GM21526 (cell line): Measurements from ENCODE around the gene BCL2.
A peak's percentile ranks its signal among the peaks of the same experiment; 100 is the strongest.

Experiments used
- ATAC-seq: cut with Tn5 transposase; IDR thresholded peaks from one replicate; pipeline ENCODE4 v1.9.1; 2021; ENCODE audit warnings: moderate library complexity; ENCODE audit not compliant: unreplicated experiment, low FRiP score

BCL2 gene

DNA sequence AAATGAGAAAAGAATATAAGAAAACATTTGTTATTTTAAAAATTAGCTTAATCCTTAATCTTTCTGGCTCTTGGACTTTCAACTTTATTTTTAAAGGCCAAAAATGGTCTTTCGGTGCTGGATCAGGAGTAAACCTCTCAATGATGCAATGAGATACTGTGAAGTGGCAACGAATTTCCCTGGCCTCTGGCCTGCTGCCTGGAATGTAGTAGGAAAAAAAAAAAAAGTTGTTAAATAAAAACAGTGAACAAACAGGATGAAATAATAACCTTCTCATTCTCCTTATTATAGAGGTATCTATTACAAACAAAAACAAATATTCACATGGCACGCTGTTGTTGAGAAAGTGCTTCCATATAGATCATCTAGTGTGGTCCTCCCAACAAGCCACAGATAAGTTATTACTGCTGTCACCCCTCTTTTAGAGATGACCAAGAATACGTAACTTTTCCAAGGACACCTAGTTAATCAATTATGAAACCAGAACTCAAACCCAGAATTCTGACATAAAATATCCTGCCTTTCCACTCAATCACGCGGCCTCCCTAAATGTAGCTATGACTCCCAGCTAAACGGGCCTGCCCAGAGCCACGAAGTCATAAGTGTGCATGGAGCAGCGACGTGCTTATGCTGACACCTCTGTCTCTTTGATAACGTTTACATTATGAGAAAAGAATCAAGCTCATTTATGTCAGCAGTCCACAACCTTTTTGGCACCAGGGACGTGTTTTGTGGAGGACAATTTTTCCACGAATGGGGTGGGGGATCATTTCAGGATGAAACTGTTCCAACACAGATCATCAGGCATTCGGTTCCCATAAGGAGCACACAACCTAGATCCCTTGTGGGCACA, 170.9 kb downstream of the BCL2 start:
- ATAC-seq = no peak

- no peak for ATAC-seq
These were observed 171.6 kb downstream of the BCL2 start for GRCh38 chr18:63147973-63148372.

- no peak for ATAC-seq
These were observed 172.7 kb downstream of the BCL2 start for GRCh38 chr18:63146828-63147409.

- no peak for ATAC-seq
These were observed 173.6 kb downstream of the BCL2 start for GRCh38 chr18:63145851-63146555.

- no peak for ATAC-seq
These were observed 174.3 kb downstream of the BCL2 start for GRCh38 chr18:63145166-63145850.

DNA sequence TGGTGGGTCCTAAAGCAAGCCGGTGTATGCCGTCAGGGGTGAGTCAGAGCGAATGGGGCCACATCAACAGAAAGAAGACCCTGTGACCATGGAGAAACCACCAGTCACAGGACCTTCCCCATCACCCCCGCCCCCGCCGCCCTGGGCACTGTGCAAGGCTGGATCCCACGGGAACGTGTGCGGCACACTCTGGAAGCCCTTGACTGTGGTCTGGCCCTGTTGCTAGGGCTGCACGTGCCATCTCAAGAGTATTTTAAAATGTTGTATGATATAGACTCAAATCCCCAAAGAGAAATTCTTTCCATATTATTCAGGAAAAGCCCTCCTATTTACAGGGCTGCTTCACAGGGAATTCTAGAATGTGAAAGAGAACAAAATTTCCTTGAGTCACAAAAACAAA, 174.8 kb downstream of the BCL2 start:
- no peak for ATAC-seq

GRCh38 chr18:63143330-63143771, 176.2 kb downstream of the BCL2 start:
- no peak for ATAC-seq

- ATAC-seq = no peak
These were observed 176.9 kb downstream of the BCL2 start for GRCh38 chr18:63142594-63143225.

DNA sequence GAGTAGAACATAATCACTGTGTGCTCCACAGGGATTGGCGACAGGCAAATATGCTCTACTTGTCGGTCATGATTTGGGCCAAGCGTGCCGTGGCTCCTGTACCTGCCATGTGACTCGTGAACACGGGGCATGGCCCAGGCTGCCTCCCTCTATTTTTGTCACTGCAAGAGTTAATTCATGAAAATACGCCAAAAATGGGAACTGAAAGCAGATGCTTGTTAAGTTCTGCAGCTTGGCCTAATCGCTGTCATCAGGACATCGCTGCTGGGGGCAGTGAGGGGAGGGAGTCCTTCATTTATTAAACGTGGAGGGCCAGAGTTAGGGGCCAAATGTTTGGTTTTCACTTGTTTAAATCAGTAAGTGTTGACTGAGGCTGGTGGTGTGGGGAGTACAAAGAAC, 177.8 kb downstream of the BCL2 start:
- peak; percentile 51 for ATAC-seq

- no peak for ATAC-seq
These were observed 178.4 kb downstream of the BCL2 start for GRCh38 chr18:63140997-63141777.

- no peak for ATAC-seq
These were observed 179.5 kb downstream of the BCL2 start for GRCh38 chr18:63140038-63140450.

DNA sequence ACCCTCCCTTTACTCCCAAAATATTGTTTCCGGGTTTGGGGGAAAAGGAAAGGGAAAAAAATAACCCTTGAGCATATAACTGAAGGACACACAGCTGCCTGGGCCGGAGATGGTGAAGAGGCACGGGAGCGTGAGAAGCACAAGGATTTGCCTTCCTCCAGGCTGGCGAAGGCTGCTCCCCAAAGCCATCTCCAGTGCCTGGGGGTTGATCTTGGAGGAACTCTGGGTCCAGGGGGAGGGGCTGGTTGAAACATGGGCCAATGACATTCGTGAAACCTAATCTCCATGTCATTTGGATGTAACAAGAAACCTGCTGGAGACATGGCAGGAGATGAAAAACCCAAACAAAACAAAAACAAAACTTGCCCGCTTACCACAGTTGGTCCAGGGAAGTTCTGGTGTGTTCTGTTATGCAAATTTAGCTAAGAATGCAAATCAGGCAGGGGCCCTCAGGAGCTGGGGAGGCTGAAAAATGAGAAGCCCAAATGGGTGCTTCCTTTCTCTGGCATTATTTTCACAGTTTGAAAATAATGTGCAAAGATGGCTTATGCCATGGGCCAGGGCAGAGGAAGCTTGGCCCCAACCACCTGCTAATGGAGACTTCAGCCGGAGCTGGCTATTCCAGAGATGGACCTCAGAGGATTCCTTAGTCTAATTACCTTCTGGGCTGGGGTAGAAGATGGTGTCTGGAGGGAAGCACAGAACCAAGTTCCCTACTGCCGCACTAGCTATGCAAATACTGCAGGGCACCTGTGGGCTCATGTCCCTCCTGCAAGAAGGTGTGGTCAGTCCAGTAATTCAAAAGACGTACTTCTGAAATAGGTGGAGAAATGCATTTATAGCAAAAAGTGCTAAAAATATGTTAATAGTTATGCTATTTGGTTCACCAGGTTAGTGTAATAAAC, 180.9 kb downstream of the BCL2 start:
- peak; percentile 45 for ATAC-seq

GRCh38 chr18:63137999-63138435, 181.6 kb downstream of the BCL2 start:
- peak; percentile 23 for ATAC-seq

- no peak for ATAC-seq
These were observed 184.5 kb downstream of the BCL2 start for GRCh38 chr18:63135101-63135500.

GRCh38 chr18:63132819-63133200, 186.8 kb downstream of the BCL2 start:
- ATAC-seq = no peak

- no peak for ATAC-seq
These were observed 187.4 kb downstream of the BCL2 start for GRCh38 chr18:63131959-63132818.

DNA sequence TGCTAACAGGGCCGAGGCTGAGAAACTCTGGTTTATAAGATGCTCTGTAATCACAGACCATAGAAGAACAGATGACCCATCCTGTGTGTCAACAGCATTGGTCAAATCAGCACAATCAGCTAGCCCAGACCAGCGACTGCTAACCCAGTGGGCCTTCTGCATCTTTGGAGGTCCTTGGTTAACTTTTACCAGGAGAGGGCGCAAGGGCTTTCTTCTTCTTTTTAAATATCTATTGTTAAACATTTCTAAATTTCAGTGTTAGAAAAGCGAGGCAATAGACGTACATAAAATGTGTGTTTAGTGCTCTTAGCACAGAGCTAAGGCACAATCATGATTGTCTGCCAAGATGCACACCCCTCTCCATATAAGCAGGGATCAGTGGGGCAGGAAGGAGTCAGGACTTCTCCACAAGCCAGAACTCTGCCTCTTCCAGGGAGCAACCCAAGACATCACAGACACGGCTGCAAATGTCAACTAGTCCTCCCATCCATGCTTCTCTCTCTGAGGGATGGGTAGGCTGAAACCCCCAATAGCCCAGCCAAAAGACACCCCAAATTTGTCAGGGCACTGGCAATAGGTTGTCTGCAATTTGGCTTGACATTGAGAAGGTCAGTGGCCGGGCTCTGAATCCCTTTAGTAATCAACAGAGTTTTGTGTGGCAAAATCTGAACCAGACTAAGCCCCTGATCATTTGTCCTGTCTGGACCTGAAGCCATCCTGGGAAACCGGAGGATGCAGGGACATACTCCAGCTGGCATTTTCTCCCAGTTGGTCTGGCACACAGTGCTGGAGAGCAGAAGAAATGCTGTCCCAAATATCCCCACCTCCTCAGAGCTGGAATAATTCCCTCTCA, 188.2 kb downstream of the BCL2 start:
- ATAC-seq = peak; percentile 48
